Tibial artery (tissue), 4 donors: ENCODE data around the gene ACTN1.

ENCODE experiments used
- DNase-seq, 2 donors: peaks; one replicate each; pipeline ENCODE4 v3.0.0-alpha.2; 2019
- H3K27ac ChIP-seq, 2 donors: fragments of 200-600 bp; sonication (generic) in 1 of 2; 1 replicate in 1 of 2; 2 replicates in 1 of 2; pipeline ENCODE4 v1.5.1; 2018 to 2019; ENCODE audit warnings: mild to moderate bottlenecking in 1 of 2
- H3K27me3 ChIP-seq, 2 donors: fragments of 200-600 bp; sonication (generic) in 1 of 2; one replicate each; pipeline versions ENCODE4 v1.5.1 to v1.6.0; 2016 to 2019
- H3K36me3 ChIP-seq, 3 donors: fragments of 200-600 bp; sonication (generic) in 2 of 3; one replicate each; pipeline ENCODE4 v1.5.1; 2016 to 2019; ENCODE audit warnings: mild to moderate bottlenecking in 2 of 3
- H3K4me1 ChIP-seq, 4 donors: fragments of 200-600 bp; sonication (generic) in 2 of 4; 1 replicate in 3 of 4; 2 replicates in 1 of 4; pipeline ENCODE4 v1.5.1; 2016 to 2019
- H3K4me3 ChIP-seq, 2 donors: fragments of 200-600 bp; sonication (generic) in 1 of 2; 1 replicate in 1 of 2; 2 replicates in 1 of 2; pipeline ENCODE4 v1.5.1; 2018 to 2019; ENCODE audit warnings: mild to moderate bottlenecking in 2 of 2
- H3K9me3 ChIP-seq, 3 donors: fragments of 200-600 bp; sonication (generic) in 1 of 3; one replicate each; pipeline ENCODE4 v1.5.1; 2016 to 2019
- intact Hi-C: fragments of 100-400 bp; cut with DNase I; formaldehyde crosslinking; loops from one replicate; pipeline ENCODE4 v1.15.0; 2023; ENCODE audit warnings: low total_unique reads
- TF ChIP-seq, protein P1 (sequence below), 2 experiments: fragments of 200-600 bp in 1 of 2; fragments of 450-650 bp in 1 of 2; IDR thresholded peaks; one replicate each; pipeline ENCODE4 v1.5.1; 2017 to 2019; ENCODE audit warnings: antibody characterized with exemption in 2 of 2, mild to moderate bottlenecking in 1 of 2, moderate library complexity in 1 of 2

The ACTN1 gene

DNA sequence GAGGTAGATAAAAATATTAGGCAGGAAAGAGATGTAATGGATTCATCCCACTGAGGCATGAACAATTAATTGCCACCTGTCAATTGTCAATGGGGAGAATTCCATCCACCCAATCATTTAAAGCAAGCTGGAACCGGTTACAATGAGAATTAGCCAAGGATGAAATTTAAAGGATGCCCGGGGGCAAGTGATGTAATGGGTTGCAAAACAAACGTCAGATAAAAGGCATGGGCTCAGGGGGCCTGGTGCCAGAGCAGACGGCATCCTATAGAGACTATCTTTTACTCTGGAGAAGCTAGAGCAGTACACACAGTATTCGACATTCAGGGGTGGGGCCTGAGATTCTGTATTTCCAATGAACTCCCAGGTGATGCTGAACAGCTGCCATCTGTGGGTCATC lies 105.7 kb downstream of the ACTN1 start:
- H3K27me3 ChIP-seq: no peaks in the 10 kb centered on the region
- TF ChIP-seq, protein P1, sequence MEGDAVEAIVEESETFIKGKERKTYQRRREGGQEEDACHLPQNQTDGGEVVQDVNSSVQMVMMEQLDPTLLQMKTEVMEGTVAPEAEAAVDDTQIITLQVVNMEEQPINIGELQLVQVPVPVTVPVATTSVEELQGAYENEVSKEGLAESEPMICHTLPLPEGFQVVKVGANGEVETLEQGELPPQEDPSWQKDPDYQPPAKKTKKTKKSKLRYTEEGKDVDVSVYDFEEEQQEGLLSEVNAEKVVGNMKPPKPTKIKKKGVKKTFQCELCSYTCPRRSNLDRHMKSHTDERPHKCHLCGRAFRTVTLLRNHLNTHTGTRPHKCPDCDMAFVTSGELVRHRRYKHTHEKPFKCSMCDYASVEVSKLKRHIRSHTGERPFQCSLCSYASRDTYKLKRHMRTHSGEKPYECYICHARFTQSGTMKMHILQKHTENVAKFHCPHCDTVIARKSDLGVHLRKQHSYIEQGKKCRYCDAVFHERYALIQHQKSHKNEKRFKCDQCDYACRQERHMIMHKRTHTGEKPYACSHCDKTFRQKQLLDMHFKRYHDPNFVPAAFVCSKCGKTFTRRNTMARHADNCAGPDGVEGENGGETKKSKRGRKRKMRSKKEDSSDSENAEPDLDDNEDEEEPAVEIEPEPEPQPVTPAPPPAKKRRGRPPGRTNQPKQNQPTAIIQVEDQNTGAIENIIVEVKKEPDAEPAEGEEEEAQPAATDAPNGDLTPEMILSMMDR (IDR thresholded peaks at IDR 0.05): no peak
- no peak overlapping the region for H3K4me3 ChIP-seq
- H3K9me3 ChIP-seq: no peaks in the 10 kb centered on the region
- H3K27ac ChIP-seq: no peak overlapping the region
- intact Hi-C loops: no loop called here
- peak in 1 of 2 donors; percentile 37 for DNase-seq
- peaks cover 76 to 80% (median 80%) of the 10 kb centered on the region in 3 donors for H3K36me3 ChIP-seq
- no peaks in the 10 kb centered on the region for H3K4me1 ChIP-seq

DNA sequence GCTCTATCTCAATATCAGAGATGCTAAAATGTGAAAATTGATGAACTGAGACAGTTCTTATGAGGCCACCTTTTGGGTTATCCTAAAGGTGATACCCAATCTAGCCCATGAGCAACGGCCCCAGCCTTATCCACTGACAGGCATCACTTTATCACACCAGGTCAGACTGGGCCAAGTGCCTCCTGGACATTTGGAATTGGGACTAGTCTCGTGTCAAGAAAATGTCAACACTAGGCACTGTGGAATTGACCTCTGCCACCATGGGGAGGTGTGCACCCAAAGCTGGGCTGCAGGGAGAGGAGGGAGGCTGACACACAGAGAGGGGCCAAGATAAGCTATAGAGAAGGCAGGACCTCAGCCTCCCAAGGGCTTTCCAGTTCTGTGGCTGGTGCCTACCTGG lies 107.7 kb downstream of the ACTN1 start:
- H3K27ac ChIP-seq: peak overlapping the region in 1 of 2 donors; percentile 15
- TF ChIP-seq, protein P1 (IDR thresholded peaks at IDR 0.05): no peak
- H3K4me3 ChIP-seq: no peak overlapping the region
- no peaks in the 10 kb centered on the region for H3K9me3 ChIP-seq
- no peaks in the 10 kb centered on the region for H3K4me1 ChIP-seq
- DNase-seq: no peak
- H3K36me3 ChIP-seq: peaks cover 56 to 60% (median 60%) of the 10 kb centered on the region in 3 donors
- H3K27me3 ChIP-seq: no peaks in the 10 kb centered on the region
- intact Hi-C loops: no loop called here

DNA sequence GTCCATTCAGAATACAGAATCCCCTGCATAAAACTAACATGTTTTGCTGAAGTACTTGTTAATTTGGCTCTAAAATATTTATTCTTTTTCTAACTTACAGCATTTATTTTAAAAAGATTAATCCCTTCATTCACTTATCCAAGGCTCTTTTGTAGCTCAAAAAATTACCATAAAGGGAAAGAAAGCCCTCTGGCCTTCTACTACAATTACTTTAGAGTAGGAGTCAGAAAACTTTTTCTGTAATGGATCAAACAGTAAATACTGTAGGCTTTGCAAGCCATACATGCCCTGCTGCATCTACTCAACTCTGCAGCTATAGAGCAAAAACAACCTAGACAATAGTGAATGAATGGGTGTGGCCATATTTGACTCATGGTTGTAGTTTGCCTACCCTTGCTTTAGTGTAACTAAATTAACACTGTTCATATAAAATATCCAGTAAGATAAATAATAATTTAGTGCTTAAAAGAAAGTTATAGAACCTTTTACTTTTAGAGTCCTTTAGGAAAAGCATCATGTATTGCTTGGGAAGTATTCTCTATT lies 112.0 kb downstream of the ACTN1 start:
- Histone ChIP-seq H3K4me1 (no peaks in the 10 kb centered on the region), H3K36me3 (peaks cover 17 to 22% (median 20%) of the 10 kb centered on the region in 3 donors), H3K27me3 (no peaks in the 10 kb centered on the region), H3K4me3 (no peak overlapping the region), H3K27ac (no peak overlapping the region), H3K9me3 (peaks cover 0 to 11% (median 0%) of the 10 kb centered on the region in 3 donors)
- intact Hi-C loops: no loop called here
- TF ChIP-seq, protein P1 (IDR thresholded peaks at IDR 0.05): no peak
- no peak for DNase-seq

DNA sequence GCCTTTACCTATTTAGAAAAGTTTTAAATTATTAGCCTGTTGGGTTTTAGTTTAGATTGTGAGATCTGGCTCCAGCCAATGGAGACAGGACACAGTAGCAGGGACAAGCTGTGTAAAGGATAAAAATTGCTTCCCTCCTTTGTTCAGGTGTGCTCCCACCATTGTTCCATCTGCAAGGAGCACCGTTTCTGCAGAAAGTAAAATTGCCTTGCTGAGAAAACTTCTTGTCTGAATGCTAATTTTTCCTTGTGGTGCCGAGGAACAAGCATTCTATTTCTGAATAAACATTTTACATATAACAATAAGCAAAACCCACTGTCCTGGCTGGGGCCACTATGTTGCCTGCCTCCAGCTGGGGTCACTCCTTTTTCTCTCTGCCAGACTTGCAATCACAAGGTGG lies 113.6 kb downstream of the ACTN1 start:
- TF ChIP-seq, protein P1 (IDR thresholded peaks at IDR 0.05): no peak
- Histone ChIP-seq H3K36me3 (peaks cover 2 to 7% (median 7%) of the 10 kb centered on the region in 3 donors), H3K9me3 (peaks cover 0 to 11% (median 0%) of the 10 kb centered on the region in 3 donors), H3K27ac (no peak overlapping the region), H3K4me3 (no peak overlapping the region), H3K4me1 (no peaks in the 10 kb centered on the region), H3K27me3 (no peaks in the 10 kb centered on the region)
- DNase-seq: no peak
- intact Hi-C loops: no loop called here

DNA sequence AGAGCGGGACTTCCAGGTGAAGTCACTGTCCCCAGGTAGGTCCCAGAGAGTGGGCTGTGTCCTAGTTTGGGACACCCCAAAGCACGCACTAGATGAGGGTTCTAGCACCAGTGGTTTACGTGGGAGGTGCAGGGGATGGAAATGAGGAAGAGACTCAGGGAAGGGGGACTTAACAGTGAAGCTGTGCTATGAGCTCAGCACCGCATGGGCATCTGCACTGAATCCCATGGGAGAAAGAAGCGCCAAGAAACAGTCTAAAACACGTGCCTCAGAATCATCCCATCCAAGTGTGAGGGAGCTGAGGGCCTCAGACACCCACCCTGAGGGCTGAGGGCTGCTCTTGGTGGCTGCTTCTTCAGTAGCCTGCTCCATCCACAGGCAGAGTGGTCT lies 114.7 kb downstream of the ACTN1 start:
- no peaks in the 10 kb centered on the region for H3K27me3 ChIP-seq
- H3K4me1 ChIP-seq: no peaks in the 10 kb centered on the region
- TF ChIP-seq, protein P1 (IDR thresholded peaks at IDR 0.05): no peak
- no peak for DNase-seq
- no peak overlapping the region for H3K4me3 ChIP-seq
- peaks cover 0 to 11% (median 0%) of the 10 kb centered on the region in 3 donors for H3K9me3 ChIP-seq
- H3K36me3 ChIP-seq: peaks cover 0 to 7% (median 6%) of the 10 kb centered on the region in 3 donors
- intact Hi-C loops: no loop called here
- peak overlapping the region in 1 of 2 donors; percentile 26 for H3K27ac ChIP-seq
